Measurements from ENCODE around the gene ULBP1.
"Not testable (repeated sequence)": the region's sequence is repeated elsewhere in the genome, so short reads cannot be mapped to it uniquely, and the experiment has no call there.

GRCh38 chr6:150017186-150017521, 53.4 kb downstream of the ULBP1 start:
- TF ChIP-seq CTCF (optimal IDR thresholded peaks at IDR 0.05 in 1 of 3, IDR thresholded peaks at IDR 0.05 in 1 of 3, conservative IDR thresholded peaks at IDR 0.05 in 1 of 3; ENCODE audit: extremely low read depth in 1 of 3, insufficient read depth in 2 of 3, low read length in 3 of 3), result peak in 1 of 3 experiments; percentile 7
- TF ChIP-seq EZH2 (IDR thresholded peaks at IDR 0.05; ENCODE audit: low read length), result not testable (repeated sequence)
